HG03558 (cell line): ENCODE data around the gene NUP188.
A peak's percentile ranks its signal among the peaks of the same experiment; 100 is the strongest.
"Not testable (repeated sequence)": the region's sequence is repeated elsewhere in the genome, so short reads cannot be mapped to it uniquely, and the experiment has no call there.

Source experiments
- ATAC-seq: cut with Tn5 transposase; IDR thresholded peaks from one replicate; pipeline ENCODE4 v1.9.1; 2021; ENCODE audit warnings: moderate number of reproducible peaks; ENCODE audit not compliant: unreplicated experiment; ENCODE audit errors: extremely low read depth

NUP188 gene

DNA sequence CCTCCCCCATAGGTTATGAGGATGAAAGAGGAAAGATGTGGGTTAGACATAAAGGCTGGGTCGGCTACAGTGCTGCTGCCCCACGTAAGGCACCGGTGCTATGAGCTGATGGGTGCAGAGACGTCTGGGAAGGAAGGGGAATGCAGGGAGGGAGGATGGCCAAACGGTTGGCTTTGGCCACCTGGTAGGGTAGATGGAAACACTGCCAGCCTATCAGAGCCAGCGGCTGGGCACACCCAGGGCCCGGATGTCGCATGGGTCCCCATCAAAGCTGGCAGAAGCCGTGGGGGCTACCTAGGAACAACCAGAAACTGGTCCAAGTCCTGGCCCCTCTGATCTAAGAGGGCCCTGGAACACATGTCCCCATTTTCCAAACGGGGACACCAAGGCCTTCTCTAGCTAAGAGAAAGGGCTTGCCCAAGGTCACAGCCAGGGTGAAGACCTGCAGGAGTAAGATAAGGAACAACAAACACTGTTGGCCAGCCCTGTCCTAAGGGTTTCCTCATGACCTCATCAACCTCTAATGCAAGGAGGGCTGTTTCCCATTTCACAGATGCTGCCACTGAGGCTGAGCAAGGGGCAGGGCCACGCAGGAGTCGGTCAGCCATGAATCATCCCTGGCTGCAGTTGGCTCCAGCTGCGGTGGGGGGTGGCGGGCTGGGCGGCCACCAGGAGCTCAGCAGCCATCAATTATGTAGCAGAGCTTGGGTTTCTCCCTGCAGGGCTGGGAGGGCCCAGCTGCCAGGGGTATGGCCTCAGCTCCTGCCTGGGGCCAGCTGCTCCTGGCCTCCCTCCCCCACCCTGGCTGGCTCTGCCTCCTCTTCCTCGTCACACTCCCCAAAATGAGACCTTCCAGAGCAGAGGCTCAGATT lies 75.8 kb downstream of the NUP188 start:
- no peak for ATAC-seq

DNA sequence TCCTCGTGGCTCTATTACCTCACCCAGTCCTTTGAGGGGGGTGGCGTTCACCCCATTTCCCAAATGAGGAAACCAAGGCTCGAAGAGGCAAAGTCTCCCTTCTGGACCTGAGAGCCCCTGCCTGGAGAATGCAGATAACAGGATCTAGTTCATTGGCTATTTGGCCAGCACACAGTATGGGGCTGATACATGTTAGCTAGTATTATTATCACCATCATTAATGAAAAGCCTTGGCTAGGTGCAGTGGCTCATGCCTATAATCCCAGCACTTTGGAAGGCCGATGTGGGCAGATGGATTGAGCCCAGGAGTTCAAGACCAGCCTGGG lies 76.4 kb downstream of the NUP188 start:
- ATAC-seq: no peak

DNA sequence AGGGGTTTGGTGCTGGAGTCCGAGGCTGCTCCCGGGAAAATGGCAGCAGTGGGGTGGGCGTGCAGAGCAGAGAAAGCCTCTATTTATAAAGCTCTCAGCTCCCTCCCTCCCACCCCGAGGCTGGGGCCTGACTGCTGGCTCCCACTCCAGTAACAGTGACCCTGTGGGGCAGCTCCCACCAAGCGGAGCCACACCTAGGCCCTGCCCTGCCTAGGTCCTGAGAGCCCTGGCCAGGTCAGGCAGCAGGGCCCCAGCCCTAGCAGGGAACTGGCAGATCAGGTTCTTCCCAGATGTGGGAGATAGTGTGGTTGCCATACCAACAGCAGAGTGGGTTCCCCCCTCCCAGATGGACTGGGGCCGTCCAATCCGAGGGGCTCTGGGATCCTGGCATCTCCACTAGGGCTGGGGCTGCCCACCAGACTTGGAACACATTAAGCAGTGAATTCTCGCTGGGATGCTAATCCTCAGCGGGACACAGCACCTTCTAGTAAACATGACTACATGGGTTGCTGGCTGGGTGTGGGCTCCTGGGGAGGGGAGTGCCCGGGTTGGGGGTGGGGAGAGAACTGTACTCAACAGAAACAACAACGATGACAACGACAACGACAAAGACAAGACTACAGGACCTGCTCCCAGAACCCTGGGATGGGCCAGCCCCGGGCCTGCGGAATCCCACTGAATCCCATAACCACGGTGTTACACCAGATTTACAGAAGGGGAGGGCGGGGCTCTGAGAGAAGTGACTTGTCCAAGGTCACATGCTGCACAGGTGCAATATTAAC lies 79.1 kb downstream of the NUP188 start:
- ATAC-seq: no peak

DNA sequence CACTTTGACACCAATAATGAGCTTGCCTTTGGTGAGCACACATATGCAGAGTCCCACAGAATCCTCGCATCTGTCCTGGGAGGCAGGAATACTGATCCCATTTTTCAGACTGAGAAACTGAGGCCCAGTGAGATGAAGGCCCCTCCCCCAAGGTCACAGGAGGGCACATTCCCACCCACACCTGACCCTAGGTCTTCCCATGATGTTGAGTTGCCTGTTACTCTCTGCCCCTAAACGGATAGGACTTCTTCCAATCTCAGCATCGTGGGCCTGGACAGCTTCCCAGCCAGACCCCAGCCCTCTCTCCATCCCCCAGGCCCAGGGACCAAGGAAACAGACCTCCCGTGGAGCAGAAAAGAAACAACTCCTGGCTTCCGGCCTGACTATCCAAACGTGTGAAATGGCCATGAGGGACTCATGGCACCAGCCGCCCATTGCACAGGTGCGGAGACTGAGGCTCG lies 79.8 kb downstream of the NUP188 start:
- ATAC-seq: no peak

DNA sequence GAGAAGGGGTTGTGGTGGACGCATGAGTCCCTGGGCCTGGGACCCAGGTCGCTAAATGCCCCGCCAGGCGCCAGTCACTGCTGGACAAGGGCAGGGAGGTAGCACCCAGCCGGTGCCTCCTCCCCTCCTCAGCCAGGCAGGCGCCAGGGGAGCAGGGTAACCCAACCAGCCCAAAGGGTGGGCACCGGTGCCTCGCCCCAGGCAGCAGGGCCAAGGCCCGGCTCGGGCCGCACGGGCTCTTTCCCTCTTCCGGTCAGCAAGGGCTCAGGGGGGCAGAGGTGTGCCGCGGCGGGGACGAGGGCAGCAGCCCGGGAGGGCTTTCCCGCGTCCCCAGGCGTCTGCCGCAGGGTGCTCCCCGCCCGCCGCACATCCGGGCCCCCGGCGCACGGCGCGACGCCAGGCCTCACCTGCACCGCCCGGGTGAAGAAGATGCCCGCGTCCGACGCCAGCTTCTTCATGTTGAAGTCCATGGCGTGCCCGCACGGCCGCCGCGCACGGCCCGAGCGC lies 80.2 kb downstream of the NUP188 start:
- peak; percentile 21 for ATAC-seq

DNA sequence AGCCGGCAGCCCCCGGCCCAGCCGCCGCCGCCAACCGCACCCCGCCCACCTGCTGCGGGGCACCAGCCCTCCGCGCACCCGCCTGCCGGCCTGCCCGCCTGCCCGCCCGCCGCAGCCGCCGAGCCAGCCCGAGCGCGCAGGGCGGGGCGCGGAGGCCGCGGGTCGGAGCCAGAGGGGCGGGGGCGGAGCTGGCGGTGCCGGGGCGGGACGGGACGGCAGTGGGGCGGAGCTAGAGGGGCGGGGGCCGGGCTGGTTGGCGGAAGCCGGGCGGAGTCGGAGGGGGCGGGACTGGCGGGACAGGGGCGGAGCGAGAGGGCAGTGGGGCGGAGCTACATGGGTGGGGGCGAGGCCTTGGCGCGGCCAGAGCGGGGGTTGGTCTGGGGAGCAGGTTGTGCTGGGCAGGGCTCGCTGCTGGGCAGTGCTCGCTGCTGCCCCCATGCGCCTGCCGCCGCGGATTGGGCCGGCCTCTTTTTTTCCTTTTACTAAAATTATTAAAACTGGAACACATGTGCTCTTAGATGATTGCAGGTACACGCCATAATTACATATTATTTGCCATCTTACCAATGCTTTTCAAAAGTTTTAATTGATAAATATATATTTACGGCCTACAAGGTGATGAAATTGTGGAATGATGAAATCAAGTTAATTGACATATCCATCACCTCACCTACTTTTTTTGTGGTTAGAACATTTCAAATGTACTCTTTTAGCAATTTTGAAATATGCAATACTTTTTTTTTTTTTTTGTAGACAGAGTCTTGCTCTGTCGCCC lies 80.9 kb downstream of the NUP188 start, which contains the start of gene SH3GLB2:
SH3GLB2 (minus strand) TSS at position 140 of the 775 bp plus-strand sequence. CDS start 177 bp downstream, outside the sequence.
- ATAC-seq: peak; percentile 41

DNA sequence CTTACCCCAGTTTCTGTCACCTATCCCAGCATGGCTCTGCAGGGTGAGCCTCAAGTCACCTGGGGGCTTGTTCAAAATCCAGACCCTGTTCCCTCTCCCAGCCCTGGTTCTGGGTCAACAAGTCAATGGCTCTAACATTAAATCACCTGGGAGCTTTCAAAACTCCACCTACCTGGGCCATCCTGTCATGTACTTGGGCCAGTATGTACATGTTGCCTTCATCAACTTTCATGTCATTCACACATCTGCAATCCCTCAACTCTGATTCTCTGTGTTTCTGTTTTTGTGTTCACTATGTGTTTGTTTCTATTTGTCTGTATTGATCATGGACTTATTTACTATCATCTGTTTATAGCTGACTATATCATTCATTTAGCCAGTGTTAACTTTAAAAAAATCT lies 82.7 kb downstream of the NUP188 start:
- ATAC-seq: no peak

DNA sequence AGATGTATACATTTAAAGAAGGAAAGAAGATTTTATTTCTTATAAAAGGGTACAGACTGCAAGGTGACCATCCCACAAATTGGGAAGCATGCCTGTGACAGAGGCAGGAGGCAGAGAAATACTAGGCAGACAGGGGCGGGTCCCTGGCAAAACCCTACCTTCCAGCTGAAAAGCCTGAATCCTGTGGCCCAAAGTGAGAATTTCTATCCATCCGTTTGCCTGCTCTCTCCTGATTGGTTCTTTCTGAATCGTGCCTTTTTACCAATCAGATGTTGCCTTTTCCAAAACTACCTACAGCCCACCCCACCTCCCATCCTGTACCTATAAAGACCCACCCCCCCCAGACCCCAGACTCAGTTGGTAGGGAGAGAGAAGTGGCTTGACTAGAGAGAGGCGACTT lies 84.0 kb downstream of the NUP188 start:
- ATAC-seq: no peak

DNA sequence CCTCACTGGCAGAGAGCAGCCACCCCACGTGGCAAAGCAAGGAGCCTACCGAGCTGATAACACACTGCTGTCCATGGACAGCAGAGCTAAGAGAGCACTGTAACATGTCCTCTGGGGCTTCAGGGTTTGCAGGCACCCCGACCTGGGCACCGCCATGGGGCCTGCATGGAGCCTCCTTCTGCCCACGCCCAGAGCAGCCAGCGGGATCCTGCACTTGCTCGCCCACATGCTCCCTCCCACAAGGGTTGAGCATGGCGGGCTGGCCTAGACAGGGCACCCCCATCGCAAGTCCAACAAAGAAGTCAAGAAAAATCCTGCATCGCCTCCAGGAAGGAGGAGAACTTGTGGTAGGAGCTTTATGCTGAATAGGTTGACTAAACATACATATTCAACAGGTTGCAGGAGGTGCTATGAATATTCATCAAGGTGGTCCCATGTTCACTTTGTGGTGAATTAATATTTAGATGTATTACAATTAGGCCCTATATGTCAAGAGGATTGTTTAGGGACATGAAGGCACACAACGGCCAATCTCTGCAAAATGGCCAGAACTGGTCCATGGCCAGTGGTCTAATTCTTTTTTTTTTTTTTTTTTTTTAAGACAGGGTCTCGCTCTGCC lies 85.2 kb downstream of the NUP188 start:
- ATAC-seq: no peak

DNA sequence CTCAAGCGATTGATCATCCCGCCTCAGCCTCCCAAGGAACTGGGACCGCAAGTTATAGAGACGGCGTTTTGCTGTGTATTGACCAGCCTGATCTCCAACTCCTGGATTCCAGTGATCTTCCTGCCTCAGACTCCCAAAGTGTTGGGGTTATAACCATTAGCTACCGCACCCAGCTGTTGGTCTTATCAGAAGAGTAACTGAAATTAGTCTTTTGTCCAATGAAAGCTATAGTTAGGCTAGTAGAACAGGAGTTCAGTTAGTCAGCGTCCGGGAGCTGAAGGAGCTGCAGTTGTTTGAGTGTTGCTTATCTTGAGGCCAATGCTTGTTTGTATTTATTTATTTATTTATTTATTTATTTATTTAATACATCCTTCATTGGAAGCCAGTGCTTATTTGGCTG lies 85.7 kb downstream of the NUP188 start:
- no peak for ATAC-seq

DNA sequence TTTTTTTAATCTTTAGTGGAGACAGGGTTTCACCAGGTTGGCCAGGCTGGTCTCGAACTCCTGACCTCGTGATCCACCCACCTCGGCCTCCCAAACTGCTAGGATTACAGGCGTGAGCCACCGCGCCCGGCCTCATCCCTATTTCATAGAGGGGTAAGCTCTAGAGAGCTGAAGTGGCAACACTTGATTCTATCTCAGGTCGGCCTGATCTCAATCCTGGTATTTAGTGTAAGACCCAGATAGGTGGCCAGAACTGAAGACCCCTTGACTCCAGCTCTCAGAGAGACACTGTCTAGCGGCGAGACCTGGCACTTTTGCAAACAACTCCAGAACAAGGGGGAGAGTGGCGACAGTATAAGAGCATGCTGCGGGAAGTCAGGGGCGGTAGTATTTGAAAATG lies 88.3 kb downstream of the NUP188 start:
- ATAC-seq: not testable (repeated sequence)

DNA sequence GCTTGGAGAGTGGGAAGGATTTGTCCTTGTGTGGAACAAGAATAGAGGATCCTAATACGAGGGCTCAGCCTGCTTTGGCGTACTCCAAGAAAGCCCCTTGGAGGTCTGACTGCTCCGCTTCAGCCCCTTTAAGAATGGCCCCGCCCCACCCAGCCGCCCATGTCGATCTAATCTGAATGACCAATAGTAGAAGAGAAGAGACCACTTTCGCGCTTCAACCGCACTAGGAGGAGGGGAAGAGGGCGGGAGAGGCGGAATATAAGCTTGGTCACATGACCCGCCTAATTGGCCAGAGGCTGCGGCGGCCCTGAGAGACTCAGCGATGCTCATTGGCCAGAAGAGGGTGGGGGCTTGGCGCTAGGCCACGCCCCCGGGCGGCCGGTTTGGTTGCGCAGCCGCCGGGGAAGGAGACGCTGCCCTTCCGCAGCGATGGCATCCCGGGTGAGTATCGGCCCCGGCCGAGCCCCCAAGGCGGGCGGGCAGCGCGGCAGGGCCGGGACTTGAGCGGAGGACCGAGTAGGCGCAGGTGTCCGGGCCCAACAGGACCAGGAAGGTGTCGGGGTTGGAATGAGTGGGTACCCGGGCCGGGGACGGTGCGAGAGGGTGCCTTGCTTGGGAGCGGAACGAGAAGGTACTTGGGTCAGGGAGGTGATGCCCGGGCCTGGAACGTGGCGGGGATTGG lies 88.9 kb downstream of the NUP188 start, which contains the start of gene MIGA2:
MIGA2 (plus strand) TSS at position 386 of the 682 bp plus-strand sequence. CDS start 3,969 bp downstream, outside the sequence.
- peak; percentile 87 for ATAC-seq

DNA sequence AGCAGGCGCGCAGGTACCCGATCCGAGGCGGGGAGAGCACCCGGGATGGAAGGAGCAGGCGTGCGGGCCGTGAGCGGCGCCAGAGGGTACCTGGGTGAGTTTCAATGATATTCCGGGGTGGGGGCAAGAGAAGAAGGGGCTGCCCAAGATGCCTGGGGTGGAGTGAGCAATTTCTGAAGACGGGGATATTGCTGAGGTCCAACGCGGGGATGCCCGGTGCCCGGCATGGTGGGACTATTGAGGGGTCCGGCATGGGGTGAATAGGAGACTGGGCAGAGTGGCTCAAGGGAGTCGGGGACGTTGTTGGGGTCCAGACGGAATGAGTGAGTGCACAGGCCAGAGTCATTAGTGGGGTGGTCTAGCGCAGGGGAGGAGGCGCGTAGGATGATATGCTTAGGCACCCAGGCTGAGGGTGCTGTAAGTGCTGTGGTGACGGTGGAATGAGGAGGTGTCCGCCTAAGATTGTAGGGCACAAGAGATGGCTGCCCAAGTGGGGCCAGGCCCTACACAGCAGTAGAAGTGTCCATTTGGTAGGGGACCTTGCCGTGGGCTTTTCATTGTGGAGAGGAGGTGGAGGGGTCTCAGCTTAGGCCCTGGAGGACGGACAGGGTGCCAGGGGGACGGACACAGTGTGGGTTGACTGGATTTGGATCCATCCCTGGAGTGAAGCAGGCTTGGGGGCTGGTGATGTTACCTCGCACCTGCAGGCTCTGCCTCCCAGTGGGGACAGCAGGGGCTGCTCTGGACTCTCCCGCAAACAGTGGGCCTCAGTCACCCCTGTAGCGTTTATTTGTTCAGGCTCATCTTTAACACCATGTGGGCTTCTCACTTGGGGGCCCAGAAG lies 89.6 kb downstream of the NUP188 start:
- ATAC-seq: no peak

DNA sequence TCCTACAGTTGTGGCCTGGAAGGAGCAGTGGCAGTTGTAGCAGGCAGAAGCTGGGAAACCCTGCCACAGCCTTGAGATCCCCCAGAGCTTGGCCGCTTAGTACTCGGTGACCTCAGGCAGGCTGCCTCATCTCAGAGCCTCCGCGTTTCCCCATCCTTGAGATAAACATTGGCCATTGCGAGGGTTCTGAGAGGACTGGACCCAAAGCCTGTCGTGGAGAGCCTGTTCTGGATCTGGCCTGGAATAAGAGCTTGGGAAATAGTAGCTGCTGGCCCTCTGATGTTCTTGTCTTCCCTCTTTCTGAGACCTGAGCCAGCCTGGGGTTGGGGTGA lies 90.2 kb downstream of the NUP188 start:
- ATAC-seq: no peak

DNA sequence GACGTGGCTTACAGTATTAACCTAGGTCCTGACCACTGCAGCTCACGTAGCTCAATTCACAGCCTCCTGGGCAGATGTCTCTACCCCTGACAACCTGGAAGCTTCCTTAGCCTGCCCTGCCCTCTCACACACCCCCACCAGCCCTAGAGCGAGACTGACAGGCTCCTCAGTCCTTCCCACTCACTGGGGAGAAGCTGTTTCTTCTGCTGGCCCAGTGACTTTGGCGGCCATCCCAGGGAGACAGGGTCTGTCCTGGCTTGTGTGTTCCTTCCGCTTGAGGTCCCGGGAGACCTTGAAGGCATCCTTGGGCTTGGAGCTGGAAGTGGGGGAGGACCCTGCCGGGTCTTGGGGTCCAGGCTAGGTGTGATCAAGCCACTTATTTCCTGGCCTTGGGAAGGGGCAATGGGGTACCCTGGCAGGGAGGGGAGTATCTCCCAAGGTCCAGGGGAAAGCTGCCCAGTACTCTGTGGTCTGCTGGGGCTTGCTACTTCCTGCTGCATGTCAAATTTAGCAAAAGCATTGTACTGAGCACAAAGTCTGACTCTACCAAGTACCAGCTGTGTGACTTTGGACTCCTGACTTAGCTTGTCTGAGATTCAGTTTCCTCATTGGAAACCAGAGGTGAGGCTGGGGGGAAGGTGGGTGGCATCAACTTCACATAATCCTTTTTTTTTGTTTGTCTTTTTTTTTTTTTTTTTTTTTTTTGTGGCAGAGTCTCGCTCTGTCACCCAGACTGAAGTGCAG lies 90.8 kb downstream of the NUP188 start:
- ATAC-seq: no peak

DNA sequence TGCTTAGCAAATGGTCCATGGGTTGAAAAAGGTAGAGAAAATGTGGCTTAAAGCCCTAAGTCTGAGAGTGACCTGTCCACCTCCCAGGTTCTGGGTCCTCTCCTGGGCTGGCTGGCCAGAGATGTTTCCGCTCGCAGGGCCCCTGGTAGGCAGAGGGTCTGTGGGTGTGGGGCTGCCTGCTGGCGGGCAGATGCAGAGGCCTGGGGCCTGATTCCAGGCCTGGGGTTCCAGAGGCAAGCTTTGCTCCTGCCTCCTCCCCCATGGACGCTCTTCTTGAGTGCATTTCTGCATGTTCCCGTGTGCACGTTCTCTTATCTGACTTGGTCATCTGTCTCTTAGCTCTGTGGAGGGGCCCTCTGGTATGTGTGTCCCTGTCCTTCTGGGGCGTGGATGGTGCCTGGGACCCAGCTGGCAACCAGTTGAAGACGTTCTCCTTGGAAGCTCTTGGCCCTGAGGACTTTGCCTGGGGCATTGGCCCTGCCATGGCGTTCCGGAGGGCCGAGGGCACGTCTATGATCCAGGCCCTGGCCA lies 92.7 kb downstream of the NUP188 start:
- no peak for ATAC-seq

DNA sequence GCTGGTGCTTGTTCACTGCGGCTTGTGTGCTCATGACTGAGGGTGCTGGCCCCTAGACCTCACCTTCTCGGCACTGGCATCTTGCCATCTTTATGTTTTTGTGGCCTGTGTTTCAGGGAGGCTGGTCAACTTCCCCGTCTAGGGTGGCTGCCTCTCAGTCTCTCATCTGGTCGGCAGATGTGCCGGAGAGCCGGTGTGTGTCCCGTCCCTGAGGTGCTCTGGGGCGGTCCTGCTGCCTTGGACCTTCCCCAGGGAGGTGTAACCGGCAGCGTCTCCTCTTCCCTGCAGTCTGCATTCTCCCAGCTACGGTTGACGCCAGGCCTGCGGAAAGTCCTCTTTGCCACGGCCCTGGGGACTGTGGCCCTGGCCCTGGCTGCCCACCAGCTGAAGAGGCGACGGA lies 94.5 kb downstream of the NUP188 start:
- no peak for ATAC-seq

DNA sequence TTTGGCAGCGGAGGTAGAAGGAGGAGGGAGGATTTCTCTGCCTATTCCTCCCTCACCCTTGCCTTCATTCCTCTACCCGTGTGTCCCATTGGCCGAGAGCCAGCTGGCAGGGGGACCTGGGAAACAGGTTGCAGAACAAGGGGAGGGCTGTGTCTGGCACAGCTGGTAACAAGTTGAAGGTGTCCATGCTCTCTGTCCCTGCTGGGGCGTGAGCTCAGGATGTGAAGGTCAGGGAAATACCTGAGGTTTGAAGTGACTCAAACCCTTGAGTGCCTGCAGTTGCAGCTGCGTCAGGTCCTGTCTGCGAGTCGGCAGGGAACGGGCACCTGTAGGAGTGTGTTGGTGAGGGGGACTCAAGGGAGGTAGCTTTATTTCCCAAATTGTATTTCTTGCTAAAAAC lies 105.1 kb downstream of the NUP188 start:
- ATAC-seq: no peak
